K562 (cell line): ENCODE data around the gene CD52. TPM values are rescaled to one million over a fixed set of nuclear protein-coding genes. Genes with fewer than 3 reads are reported as not detected.
A peak's percentile ranks its signal among the peaks of the same experiment; 100 is the strongest.

Source experiments
- ARNT ChIP-seq, 2 experiments: fragments of 450-650 bp; IDR thresholded peaks; 2 replicates each; pipeline ENCODE4 v1.6.1; 2016; ENCODE audit warnings: mild to moderate bottlenecking in 1 of 2
- ATF3 ChIP-seq, 2 experiments: fragments of 450-650 bp in 1 of 2; sonication (generic) in 1 of 2; formaldehyde crosslinking in 1 of 2; IDR thresholded peaks in 1 of 2; conservative IDR thresholded peaks in 1 of 2; 2 replicates each; pipeline versions ENCODE4 v1.6.1 to v1.8.1; 2016 to 2023; ENCODE audit warnings: mild to moderate bottlenecking in 2 of 2, moderate library complexity in 2 of 2, inconsistent platforms in 1 of 2, missing genetic modification reagents in 1 of 2
- DACH1 ChIP-seq: fragments of 450-650 bp; IDR thresholded peaks from 2 replicates; pipeline ENCODE4 v1.6.1; 2018; ENCODE audit not compliant: partially characterized antibody
- DNMT1 ChIP-seq: fragments of 450-650 bp; IDR thresholded peaks from 2 replicates; pipeline ENCODE4 v1.6.1; 2016; ENCODE audit warnings: antibody characterized with exemption, mild to moderate bottlenecking
- GATAD2A ChIP-seq: fragments of 450-650 bp; IDR thresholded peaks from 2 replicates; pipeline ENCODE4 v1.6.1; 2017
- HDAC1 ChIP-seq, 2 experiments: fragments of 450-650 bp; IDR thresholded peaks; 2 replicates each; pipeline ENCODE4 v1.6.1; 2016 to 2017; ENCODE audit warnings: inconsistent platforms in 1 of 2, mild to moderate bottlenecking in 1 of 2, moderate library complexity in 1 of 2
- L3MBTL2 ChIP-seq: fragments of 450-650 bp; IDR thresholded peaks from 2 replicates; pipeline ENCODE4 v1.6.1; 2016; ENCODE audit warnings: mild to moderate bottlenecking, moderate library complexity
- NFIC ChIP-seq: fragments of 450-650 bp; IDR thresholded peaks from 2 replicates; pipeline ENCODE4 v1.6.1; 2017; ENCODE audit warnings: mild to moderate bottlenecking, inconsistent platforms
- NR1H2 ChIP-seq: sonication (generic); formaldehyde crosslinking; IDR thresholded peaks from 2 replicates; pipeline ENCODE4 v1.4.0; 2020; ENCODE audit warnings: mild to moderate bottlenecking, missing genetic modification reagents
- PHF21A ChIP-seq: fragments of 450-650 bp; IDR thresholded peaks from 2 replicates; pipeline ENCODE4 v1.6.1; 2017; ENCODE audit warnings: low read depth, borderline replicate concordance
- PML ChIP-seq: IDR thresholded peaks from 2 replicates; pipeline ENCODE4 v1.6.1; 2012; ENCODE audit warnings: low read length, inconsistent platforms
- POLR2H ChIP-seq: IDR thresholded peaks from 2 replicates; pipeline ENCODE4 v1.6.1; 2016; ENCODE audit warnings: missing genetic modification characterization, low read depth, mild to moderate bottlenecking, control low read depth, missing compliant biosample characterization, moderate library complexity
- SRSF3 ChIP-seq: fragments of 200-400 bp; formaldehyde crosslinking; IDR thresholded peaks from 2 replicates; pipeline ENCODE4 v1.6.1; 2016; ENCODE audit warnings: mild to moderate bottlenecking, low read length, moderate library complexity; ENCODE audit not compliant: insufficient read depth
- ZEB2 ChIP-seq: fragments of 450-650 bp; IDR thresholded peaks from 2 replicates; pipeline ENCODE4 v1.6.1; 2016
- ZNF507 ChIP-seq: conservative IDR thresholded peaks from 2 replicates; pipeline ENCODE4 v1.6.1; 2017; ENCODE audit warnings: missing genetic modification characterization, missing compliant biosample characterization
- polyA plus RNA-seq, 8 experiments: library from polyadenylated mRNA; depleted of rRNA in 4 of 8; stranded (reverse) in 5 of 8; unstranded in 3 of 8; fragments of >200 nt; fragmentation: Nextera tagmentation in 2 of 8; fragmentation: Illumina TruSeq in 1 of 8; extraction: Ambion mirVana in 2 of 8; extraction: Trizol in 1 of 8; gene quantifications; 2 replicates each; pipeline versions ENCODE4 v1.2.1 to v1.2.3, GENCODE V29; 2011 to 2014; ENCODE audit warnings: inconsistent platforms in 1 of 8, missing spikeins in 1 of 8
- total RNA-seq, 7 experiments: library from RNA; depleted of rRNA in 6 of 7; stranded (reverse); fragments of >200 nt in 6 of 7; fragmentation: Illumina TruSeq in 2 of 7; extraction: Trizol in 2 of 7; gene quantifications; 2 replicates each; pipeline versions ENCODE4 v1.2.1 to v1.2.3, GENCODE V29; 2011 to 2021; ENCODE audit warnings: low replicate concordance in 1 of 7
- TF ChIP-seq, protein P1 (sequence below): fragments of 250-450 bp; sonication (Bioruptor Pico); IDR thresholded peaks from 2 replicates; pipeline ENCODE4 v1.4.0; 2020

CD52 gene
- total and polyA plus RNA-seq, 9 of the 15 experiments (the other 6 are each of a cell fraction or from before 2014, with no cell fraction given), result 34.9 to 488 (median 173) TPM

DNA sequence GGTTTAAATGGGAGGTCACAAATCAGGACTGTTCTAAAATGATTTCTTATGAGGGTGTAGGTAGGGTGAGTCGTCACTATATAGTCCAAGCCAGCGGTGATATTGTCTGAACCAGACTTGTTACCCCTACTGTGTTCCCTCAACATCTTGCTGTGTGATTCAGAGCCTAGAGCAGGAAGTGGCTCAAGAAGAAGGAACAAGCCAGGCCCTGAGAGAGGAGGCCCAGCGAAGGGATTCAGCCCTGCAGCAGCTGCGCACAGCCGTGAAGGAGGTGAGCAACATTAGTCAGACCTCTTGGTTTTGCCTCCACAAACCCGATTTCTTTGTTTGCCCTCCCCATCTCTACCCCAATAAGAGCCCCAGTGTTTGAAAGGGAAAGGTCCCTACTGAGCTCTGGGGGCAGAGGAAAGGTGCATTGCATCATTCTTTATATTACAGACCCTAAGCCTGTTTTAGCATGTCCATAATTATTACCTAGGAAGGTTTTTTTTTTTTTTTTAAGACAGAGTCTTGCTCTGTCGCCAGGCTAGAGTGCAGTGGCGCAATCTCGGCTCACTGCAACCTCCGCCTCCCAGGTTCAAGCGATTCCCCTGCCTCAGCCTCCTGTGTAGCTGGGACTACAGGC lies 42.8 kb upstream of the CD52 start (continued):
- no peak for TF ChIP-seq PHF21A
- TF ChIP-seq POLR2H, result no peak
- no peak for TF ChIP-seq L3MBTL2
- no peak for TF ChIP-seq DNMT1
- no peak for TF ChIP-seq ZNF507
- TF ChIP-seq ARNT (IDR thresholded peaks at IDR 0.05), result no peak
- TF ChIP-seq NFIC, result no peak
- no peak for TF ChIP-seq SRSF3
- TF ChIP-seq NR1H2, result no peak
- TF ChIP-seq, protein P1, sequence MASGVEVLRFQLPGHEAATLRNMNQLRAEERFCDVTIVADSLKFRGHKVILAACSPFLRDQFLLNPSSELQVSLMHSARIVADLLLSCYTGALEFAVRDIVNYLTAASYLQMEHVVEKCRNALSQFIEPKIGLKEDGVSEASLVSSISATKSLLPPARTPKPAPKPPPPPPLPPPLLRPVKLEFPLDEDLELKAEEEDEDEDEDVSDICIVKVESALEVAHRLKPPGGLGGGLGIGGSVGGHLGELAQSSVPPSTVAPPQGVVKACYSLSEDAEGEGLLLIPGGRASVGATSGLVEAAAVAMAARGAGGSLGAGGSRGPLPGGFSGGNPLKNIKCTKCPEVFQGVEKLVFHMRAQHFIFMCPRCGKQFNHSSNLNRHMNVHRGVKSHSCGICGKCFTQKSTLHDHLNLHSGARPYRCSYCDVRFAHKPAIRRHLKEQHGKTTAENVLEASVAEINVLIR, result no peak
- TF ChIP-seq ATF3 (IDR thresholded peaks at IDR 0.05), result peak; percentile 57
- no peak for TF ChIP-seq ATF3 (CRISPR knock-in tag; conservative IDR thresholded peaks at IDR 0.05)
- no peak for TF ChIP-seq HDAC1 (IDR thresholded peaks at IDR 0.05)
- TF ChIP-seq ZEB2, result no peak
- TF ChIP-seq GATAD2A, result no peak
- no peak for TF ChIP-seq PML
- TF ChIP-seq DACH1, result no peak
